K562 (cell line): ENCODE measurements around the gene PCP2.

ENCODE experiments used
- CBX8 ChIP-seq: fragments of 200-600 bp; sonication (generic); IDR thresholded peaks from 2 replicates; pipeline ENCODE4 v1.6.1; 2012; ENCODE audit warnings: borderline replicate concordance, mixed run types, low read depth, mild to moderate bottlenecking, moderate library complexity, mixed read lengths, low read length, control low read depth, inconsistent platforms; ENCODE audit not compliant: poor library complexity, severe bottlenecking; ENCODE audit errors: extremely low read depth
- CEBPB ChIP-seq: fragments of 450-650 bp; IDR thresholded peaks from 2 replicates; pipeline ENCODE4 v1.6.1; 2016; ENCODE audit warnings: missing genetic modification characterization, missing compliant biosample characterization
- MEF2A ChIP-seq: IDR thresholded peaks from 2 replicates; pipeline ENCODE4 v1.6.1; 2011; ENCODE audit warnings: low read depth, mild to moderate bottlenecking, low read length, moderate library complexity; ENCODE audit not compliant: control insufficient read depth
- NFE2 ChIP-seq: IDR thresholded peaks from 2 replicates; pipeline ENCODE4 v1.6.1; 2014; ENCODE audit warnings: antibody characterized with exemption, low read depth
- SMC3 ChIP-seq: conservative IDR thresholded peaks from 2 replicates; pipeline ENCODE4 v1.6.1; 2011; ENCODE audit warnings: low read depth, low read length, improper control_type of control experiment; ENCODE audit not compliant: insufficient read depth
- ZFP36 ChIP-seq: fragments of 150-350 bp; IDR thresholded peaks from 2 replicates; pipeline ENCODE4 v1.6.1; 2018; ENCODE audit warnings: low read length, low read depth; ENCODE audit not compliant: partially characterized antibody
- ZNF133 ChIP-seq: fragments of 250-450 bp; sonication (Bioruptor Pico); IDR thresholded peaks from 2 replicates; pipeline ENCODE4 v1.4.0; 2020; ENCODE audit warnings: mild to moderate bottlenecking
- ZNF766 ChIP-seq: fragments of 200-800 bp; sonication (Bioruptor generic); conservative IDR thresholded peaks from 2 replicates; pipeline ENCODE4 v1.6.1; 2016; ENCODE audit warnings: missing genetic modification characterization, missing compliant biosample characterization
- TF ChIP-seq, protein P1 (sequence below), 3 experiments: IDR thresholded peaks in 2 of 3; conservative IDR thresholded peaks in 1 of 3; 2 replicates each; pipeline ENCODE4 v1.5.1; 2011 to 2012; ENCODE audit warnings: low read length in 3 of 3, mild to moderate bottlenecking in 3 of 3, control low read depth in 2 of 3, improper control_type of control experiment in 1 of 3, inconsistent platforms in 1 of 3, low read depth in 1 of 3, mixed read lengths in 1 of 3, moderate library complexity in 1 of 3; ENCODE audit not compliant: insufficient read depth in 2 of 3
- TF ChIP-seq, protein P2 (sequence below): sonication (generic); formaldehyde crosslinking; IDR thresholded peaks from 2 replicates; pipeline ENCODE4 v1.5.0; 2020; ENCODE audit warnings: missing genetic modification reagents

DNA sequence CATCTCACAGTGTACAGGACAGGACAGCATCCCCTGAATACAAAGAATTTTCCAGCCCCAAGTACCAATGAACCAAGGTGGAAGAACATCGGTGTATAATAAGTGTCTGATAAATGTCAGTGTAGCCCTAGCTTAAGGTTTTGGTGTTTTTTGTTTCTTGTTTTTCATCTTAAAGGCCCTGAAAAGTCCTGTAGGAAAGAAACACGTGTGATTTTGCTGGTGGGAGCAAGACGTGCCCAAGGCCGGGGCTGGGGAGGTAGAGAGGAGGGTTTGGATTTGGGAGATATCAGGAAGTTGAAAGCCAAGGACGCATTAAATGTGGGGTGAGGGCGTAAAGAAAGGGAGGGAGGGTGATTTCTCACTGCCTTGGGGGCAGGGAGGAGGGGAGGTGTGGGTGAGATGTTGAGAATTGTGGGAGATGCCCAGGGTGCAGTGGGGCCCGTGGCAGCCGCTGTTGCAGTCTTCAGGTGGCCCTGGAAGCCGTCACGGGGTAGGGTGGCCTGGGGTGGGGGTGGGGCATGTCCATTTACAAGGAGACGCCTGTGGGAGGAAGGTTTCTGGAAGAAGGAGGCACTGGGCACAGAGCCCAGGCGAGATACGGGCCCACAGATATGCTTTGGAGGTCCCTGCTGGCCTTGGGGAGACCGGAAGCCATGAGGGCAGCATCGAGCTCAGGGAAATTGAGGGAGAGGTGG is 31.1 kb downstream of the PCP2 start:
- TF ChIP-seq, protein P1, sequence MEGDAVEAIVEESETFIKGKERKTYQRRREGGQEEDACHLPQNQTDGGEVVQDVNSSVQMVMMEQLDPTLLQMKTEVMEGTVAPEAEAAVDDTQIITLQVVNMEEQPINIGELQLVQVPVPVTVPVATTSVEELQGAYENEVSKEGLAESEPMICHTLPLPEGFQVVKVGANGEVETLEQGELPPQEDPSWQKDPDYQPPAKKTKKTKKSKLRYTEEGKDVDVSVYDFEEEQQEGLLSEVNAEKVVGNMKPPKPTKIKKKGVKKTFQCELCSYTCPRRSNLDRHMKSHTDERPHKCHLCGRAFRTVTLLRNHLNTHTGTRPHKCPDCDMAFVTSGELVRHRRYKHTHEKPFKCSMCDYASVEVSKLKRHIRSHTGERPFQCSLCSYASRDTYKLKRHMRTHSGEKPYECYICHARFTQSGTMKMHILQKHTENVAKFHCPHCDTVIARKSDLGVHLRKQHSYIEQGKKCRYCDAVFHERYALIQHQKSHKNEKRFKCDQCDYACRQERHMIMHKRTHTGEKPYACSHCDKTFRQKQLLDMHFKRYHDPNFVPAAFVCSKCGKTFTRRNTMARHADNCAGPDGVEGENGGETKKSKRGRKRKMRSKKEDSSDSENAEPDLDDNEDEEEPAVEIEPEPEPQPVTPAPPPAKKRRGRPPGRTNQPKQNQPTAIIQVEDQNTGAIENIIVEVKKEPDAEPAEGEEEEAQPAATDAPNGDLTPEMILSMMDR (IDR thresholded peaks at IDR 0.05 in 2 of 3, conservative IDR thresholded peaks at IDR 0.05 in 1 of 3; ENCODE audit: insufficient read depth in 2 of 3, low read depth in 1 of 3, low read length in 3 of 3), result no peak
- TF ChIP-seq ZNF766 (CRISPR knock-in tag) (no peak), MEF2A (no peak), ZNF133 (no peak), CEBPB (tag) (no peak), CBX8 (no peak), SMC3 (no peak), ZFP36 (no peak), NFE2 (no peak)
- TF ChIP-seq, protein P2, sequence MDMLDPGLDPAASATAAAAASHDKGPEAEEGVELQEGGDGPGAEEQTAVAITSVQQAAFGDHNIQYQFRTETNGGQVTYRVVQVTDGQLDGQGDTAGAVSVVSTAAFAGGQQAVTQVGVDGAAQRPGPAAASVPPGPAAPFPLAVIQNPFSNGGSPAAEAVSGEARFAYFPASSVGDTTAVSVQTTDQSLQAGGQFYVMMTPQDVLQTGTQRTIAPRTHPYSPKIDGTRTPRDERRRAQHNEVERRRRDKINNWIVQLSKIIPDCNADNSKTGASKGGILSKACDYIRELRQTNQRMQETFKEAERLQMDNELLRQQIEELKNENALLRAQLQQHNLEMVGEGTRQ (CRISPR knock-in tag), result no peak
